ENCODE data around the gene REC8.

REC8 gene, protein sequence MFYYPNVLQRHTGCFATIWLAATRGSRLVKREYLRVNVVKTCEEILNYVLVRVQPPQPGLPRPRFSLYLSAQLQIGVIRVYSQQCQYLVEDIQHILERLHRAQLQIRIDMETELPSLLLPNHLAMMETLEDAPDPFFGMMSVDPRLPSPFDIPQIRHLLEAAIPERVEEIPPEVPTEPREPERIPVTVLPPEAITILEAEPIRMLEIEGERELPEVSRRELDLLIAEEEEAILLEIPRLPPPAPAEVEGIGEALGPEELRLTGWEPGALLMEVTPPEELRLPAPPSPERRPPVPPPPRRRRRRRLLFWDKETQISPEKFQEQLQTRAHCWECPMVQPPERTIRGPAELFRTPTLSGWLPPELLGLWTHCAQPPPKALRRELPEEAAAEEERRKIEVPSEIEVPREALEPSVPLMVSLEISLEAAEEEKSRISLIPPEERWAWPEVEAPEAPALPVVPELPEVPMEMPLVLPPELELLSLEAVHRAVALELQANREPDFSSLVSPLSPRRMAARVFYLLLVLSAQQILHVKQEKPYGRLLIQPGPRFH

DNA sequence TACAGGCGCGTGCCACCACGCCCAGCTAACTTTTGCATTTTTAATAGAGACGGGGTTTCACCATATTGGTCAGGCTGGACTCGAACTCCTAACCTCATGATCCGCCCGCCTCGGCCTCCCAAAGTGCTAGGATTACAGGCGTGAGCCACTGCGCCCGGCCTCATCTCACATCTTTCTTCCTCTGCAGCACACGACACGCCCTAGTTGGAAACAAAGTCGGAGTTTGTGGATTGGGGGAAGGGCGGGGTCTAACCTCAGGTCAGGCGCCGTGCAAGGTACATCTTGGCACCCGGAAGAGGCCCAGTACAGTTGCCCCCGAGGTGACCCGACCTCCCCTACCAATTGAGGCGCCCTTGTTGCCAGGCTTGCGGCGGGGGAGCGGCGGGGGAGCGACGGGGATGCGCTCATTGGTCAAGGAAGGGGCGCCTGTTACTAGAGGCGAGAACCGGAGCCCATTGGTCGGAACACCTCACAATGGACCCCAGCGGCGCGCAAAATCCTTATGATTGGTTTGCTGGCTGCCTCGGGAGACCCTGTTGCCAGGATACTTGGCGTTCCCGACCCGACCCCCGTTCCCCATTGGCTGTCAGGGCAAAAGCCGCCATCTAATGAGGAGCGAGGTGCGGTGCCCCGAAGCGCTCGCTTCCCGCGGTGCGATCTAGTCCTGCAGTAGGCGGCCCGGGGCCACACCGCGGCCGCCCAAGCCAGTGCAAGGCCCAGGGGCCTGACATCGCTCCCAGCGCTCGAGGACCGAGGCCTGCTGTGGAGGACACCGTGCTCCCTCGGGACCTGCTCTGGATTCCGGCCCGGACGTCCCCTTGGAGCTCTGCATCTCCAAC is at the start of gene REC8:
Gene REC8, plus strand, starts transcription at position 659 of the 839 bp plus-strand sequence. CDS start 473 bp downstream, outside the sequence.
- DNase-seq, result peak; percentile 95

DNA sequence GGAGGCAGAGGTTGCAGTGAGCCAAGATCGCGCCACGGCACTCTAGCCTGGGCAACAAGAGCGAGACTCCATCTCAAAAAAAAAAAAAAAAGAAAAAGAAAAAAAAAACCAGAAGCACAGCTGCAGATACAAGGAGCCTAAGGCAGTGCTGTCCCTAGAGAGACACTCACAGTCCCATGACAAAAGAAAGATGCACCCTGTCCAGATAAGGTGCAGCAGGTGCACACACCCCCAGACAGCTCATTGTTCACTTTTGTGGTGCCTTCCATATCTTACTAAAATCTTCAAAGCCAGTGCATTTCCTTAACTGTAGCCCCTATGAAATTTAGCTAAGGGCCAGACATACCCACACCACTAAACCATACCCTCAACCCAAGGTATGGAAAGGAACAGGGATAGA is 49.5 kb upstream of the REC8 start:
- no peak for DNase-seq

DNA sequence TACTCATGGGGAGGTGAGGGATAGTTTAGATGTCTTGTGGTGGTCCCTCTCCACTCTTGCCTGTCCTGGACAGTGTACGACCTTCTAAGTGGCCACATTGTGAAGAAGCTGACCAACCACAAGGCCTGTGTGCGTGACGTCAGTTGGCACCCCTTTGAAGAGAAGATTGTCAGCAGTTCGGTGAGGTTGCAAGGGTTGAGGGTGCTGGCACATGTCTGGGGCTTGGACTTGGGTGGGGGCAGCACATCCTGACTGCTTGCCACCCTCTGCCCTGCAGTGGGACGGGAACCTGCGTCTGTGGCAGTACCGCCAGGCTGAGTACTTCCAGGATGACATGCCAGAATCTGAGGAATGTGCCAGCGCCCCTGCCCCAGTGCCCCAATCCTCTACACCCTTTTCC is 49.0 kb upstream of the REC8 start:
- DNase-seq, result no peak

DNA sequence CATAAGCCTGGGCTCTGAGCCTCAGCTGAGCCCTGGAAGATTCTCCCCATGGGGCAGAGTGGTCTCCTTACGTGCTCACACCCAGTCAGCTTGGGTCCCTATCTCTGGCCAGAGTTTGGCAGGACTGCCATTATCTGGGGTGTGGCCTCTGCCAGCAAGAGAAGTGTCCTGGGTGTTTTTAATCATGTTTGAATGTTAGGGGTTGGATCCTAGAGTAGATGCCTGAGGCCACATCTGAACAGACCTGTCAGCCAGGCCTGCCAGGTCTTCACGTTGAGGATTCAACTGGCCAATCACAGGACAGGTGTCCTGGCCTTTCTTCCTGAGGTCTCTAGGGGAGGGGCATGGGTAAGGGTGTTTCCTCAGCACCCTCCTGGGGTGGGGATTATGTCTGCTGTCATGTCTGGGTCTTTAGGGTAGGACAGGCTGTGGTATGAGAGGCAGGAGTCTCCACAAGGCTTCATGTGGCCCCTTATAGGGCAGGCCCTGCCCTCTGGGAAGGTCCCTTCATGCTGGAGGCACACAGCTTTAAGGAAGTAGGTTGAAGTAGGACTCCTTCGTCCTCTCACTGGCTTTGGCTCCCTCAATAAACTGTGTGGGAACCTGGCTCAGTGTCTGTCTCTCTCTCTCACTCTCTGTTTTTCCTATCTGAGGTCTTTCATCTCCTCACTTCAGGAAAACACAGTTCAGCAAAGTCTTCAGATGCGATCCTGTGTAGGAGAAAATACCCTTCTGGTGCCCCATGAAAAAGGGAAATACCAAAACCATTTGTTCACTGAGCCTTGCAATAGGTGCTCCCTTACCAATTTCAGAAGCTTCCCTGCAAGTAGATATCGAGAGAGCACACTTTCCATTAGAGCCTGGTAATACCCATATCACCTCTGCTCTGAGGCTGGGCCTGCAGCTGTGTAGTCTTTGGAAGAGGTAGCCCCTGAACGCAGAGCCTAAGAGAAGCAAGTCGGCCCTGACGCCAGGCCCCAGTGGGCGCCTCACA is 48.2 kb upstream of the REC8 start:
- no peak for DNase-seq

DNA sequence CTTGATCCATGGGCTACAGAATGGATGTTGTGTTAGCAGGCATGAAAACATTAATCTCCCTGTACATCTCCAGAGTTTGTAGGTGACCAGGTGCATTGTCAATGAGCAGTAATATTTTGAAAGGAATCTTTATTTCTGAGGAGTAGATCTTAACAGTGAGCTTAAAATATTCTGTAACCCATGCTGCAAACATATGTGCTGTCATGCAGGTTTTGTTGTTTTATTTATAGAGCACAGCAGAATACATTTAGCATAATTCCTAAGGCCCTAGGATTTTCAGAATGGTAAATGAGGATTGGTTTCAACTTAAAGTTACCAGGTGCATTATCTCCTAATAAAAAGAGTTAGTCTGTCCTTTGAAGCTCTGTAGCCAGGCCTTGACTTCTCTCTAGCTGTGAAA is 44.9 kb upstream of the REC8 start:
- DNase-seq, result no peak

DNA sequence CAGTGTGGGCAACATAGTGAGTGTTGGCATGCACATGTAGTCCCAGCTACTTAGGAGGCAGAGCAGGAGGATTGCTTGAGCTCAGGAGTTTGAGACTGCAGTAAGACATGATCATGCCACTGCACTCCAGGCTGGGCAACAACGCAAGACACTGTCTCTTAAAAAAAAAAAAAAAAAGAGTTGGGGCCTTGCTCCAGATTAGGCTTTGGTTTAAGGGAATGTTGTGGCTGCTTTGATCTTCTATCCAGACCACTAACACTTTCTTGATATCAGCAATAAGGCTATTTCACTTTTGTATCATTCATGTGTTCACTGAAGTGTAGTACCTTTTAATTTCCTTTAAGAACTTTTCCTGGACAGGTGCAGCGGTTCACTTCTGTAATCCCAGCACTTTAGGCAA is 44.2 kb upstream of the REC8 start:
- DNase-seq, result no peak

DNA sequence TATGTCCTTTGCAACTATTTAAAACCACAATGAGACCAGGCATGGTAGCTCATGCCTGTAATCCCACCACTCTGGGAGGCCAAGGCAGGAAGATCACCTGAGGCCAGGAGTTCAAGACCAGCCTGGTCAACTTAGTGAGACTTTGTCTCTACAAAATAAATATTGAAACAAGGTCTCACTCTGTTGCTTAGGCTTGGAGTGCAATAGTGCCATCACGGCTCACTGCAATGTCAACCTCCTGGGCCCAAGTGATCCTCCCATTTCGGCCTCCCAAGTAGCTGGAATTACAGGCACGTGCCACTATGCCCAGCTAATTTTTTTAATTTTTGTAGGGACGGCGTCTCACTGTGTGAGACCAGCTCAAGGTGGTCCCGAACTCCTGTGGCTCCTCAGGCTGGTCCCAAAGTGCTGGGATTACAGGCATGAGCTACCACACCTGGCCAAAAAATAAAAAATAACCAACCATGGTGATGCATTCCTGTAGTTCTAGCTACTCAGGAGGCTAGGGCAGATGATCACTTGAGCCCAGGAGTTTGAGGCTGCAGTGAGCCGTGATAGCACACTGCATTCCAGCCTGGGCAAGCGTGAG is 42.4 kb upstream of the REC8 start:
- DNase-seq, result no peak

DNA sequence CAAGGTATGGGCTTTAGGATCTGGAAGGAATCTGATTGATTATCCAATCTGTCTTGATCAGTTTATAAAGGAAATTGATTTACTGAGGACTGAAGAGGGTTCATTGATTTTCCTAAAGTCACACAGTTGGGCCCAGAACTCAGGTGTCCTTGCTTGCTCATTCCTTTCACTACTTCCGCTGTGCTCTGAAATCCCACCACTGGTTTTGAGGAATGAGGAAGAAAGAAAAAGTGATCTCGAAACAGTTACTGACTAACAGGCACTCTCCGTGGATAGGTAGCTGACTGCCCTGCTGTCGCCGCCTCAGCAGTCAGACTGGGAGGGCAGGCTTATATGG is 41.5 kb upstream of the REC8 start, which contains the start of gene FITM1:
Gene FITM1, plus strand, starts transcription at position 280 of the 337 bp plus-strand sequence. CDS start 905 bp downstream, outside the sequence.
- no peak for DNase-seq

DNA sequence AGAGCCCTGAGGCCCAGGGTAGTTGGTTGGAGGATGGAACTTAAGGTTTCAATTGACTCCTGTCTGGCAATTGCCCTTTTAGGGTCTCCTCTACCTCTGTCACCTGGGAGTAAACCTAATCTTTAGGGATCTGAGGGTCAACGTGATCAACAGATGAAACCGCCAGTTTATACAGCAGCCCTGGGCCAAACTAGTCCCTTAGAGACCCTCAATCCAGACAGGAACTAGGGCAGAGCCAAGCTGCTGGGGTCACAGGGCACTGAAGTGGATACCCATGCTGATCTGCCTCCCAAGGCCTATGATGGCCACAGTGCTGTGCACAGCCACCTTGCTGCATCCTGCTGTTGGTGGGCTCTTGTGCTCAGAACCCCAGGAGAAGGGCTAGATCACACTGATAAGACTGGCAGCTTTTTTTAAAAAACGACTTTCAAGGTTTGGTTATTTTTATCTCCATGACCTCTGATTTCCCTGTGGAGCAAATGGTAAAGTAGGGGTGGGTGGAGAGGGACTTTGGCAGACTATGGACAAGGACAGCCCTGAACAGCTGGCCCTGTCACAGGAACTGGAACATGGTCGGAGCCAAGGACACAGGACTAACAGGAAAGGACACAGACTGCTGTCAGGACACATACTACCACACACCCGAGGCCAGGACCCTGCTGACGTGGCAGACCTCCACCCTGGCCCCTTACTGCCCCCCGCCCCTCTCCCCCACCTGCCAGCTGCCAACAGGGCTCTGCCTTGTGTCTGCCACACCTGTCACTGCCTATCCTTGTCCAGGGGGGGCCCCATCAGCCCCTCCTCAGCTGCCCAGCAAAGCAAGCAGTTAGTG is 40.9 kb upstream of the REC8 start:
- no peak for DNase-seq

DNA sequence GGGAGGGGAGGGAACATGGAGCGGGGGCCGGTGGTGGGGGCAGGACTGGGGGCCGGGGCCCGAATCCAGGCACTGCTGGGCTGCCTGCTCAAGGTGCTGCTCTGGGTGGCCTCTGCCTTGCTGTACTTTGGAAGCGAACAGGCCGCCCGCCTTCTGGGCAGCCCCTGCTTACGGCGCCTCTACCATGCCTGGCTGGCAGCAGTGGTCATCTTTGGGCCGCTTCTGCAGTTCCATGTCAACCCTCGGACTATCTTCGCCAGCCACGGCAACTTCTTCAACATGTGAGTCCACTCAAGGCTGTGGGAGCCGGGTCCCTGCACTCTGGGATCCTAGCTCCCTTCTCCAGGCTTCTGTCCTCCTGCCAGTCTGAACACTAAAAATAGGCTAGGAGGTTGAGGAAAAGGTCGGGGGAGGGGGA is 40.3 kb upstream of the REC8 start:
- DNase-seq, result no peak

DNA sequence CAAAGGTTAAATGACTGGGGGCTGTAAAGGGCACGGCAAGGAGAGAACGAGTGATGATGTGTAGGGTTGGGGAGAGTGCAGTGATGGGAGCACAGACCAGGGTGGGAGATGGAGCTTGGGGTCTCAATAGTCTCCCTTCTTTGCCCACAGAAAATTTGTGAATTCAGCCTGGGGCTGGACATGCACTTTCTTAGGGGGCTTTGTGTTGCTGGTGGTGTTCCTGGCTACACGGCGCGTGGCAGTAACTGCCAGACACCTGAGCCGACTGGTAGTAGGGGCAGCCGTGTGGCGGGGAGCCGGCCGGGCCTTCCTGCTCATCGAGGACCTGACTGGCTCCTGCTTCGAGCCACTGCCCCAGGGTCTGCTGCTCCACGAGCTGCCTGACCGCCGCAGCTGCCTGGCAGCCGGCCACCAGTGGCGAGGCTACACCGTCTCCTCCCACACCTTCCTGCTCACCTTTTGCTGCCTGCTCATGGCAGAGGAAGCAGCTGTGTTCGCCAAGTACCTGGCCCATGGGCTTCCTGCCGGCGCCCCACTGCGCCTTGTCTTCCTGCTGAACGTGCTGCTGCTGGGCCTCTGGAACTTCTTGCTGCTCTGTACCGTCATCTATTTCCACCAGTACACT is 39.7 kb upstream of the REC8 start:
- no peak for DNase-seq

DNA sequence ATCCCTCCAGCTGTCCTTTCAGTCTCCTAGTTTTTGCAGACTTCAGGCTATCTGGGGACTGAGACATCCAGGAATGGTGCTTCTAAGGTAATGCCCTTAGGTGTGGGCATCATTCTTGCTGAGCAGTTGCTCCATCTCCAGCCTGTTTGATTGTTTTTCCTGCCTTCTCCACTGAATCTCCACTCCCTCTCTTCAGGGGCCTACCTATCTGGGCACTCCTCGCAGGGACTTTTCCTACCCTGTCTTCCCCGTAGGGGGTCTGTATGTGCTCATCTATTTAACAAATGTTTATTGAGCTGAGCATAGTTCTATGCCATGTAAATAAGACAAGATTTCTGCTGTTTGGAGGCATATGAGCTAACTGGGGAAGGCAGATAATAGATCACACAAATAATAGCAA is 38.9 kb upstream of the REC8 start:
- DNase-seq, result no peak

DNA sequence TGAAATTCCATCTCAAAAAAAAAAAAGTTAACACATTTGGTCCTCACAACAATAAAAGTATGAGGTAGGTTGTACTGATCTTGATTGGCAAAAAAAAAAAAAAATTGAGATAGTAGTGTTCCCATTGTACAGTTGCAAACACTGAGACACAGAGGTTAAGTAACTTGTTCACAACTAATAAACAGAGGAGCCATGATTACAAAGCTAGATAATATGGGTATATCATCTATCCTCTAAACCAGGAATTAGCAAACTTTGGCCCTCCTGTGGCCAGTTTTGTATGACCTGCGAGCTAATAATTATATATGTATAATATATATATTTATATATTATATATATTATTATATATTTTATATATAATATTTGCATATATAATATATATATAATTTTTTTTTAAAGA is 38.1 kb upstream of the REC8 start:
- no peak for DNase-seq

DNA sequence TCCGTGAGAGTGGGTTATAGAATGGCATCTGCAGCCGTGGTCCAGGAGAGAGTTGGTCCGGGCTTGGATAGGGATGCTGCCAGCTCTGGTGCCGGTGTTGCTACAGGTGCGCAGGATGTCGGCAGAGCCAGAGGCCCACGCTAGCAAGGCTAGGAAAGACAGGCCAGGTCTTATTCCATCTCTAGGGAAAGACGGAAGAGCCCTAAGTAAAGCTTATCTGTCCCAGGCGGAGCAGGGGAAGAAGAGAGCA is 36.4 kb upstream of the REC8 start:
- DNase-seq, result no peak

DNA sequence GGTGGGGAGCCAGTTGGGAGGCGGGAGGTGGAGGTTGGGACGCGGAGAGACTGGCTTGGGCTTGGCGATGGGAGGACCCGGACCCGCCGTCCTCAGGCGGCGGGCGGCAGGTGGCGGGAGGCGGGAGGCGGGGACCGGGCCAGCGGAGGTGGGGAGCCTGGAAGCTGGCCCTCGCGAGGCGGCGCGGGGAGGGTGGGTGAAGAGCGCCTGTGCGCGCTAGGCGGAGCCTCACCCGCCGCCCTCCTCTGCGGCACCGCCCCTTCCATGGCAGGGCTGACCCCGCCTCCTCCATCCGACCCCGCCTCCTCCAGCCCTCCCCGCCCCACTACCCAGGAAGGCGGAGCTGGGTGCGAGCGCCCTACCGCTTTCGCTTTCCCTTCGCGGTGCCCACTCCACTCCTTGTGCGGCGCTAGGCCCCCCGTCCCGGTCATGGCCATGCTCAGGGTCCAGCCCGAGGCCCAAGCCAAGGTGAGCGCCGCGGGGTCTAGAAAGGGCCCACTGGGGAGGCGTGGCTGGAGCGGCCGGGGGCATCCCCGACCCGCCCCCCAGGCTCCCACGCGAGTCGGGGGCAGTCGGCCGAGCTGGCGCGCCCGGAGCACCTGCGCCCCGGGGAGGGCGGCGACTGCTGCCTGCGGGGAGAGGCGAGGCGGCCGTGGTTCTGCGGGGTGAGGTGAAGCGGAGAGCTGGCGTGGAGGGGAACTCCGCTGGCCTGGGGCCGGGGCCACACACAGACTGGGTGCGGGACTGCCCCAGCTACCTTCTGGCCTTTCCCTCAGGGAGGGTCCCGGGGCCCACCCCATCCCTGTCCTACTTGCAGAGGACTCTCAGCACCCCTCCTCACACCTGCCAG is 35.8 kb upstream of the REC8 start, which contains the start of gene PSME1:
Gene PSME1, plus strand, starts transcription at position 361 of the 850 bp plus-strand sequence. Its CDS starts 69 bp downstream, at position 430.
- peak; percentile 93 for DNase-seq

DNA sequence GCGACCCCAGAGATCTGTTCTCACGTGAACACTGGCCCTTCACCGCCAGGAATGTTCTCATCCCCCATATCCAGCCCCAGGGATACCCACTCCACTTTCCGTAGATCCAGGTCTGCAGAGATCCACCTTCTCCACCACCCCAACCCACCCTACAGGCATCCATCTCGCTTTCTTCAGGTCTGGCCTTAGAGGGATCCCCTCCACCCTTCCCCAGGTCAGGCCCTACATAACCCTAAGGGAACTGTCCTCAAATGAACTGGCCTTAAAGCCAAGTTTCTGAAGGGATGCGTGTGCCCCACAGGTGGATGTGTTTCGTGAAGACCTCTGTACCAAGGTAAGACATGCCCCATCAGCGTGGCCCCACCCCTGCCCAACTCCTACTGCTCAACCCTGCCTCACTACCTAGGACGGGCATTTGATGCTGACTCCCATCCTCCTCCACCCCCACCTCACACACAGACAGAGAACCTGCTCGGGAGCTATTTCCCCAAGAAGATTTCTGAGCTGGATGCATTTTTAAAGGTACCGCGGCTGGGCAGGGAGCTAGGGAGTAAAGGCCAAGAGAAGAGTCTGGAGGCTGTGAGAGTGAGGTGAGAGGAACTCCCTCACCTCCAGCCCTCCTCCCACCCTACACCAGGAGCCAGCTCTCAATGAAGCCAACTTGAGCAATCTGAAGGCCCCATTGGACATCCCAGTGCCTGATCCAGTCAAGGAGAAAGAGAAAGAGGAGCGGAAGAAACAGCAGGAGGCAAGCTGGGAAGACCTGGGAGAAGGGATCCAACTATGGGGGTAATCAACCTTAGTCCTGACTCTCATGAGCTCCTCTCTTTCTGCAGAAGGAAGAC is 35.0 kb upstream of the REC8 start:
- DNase-seq, result no peak

DNA sequence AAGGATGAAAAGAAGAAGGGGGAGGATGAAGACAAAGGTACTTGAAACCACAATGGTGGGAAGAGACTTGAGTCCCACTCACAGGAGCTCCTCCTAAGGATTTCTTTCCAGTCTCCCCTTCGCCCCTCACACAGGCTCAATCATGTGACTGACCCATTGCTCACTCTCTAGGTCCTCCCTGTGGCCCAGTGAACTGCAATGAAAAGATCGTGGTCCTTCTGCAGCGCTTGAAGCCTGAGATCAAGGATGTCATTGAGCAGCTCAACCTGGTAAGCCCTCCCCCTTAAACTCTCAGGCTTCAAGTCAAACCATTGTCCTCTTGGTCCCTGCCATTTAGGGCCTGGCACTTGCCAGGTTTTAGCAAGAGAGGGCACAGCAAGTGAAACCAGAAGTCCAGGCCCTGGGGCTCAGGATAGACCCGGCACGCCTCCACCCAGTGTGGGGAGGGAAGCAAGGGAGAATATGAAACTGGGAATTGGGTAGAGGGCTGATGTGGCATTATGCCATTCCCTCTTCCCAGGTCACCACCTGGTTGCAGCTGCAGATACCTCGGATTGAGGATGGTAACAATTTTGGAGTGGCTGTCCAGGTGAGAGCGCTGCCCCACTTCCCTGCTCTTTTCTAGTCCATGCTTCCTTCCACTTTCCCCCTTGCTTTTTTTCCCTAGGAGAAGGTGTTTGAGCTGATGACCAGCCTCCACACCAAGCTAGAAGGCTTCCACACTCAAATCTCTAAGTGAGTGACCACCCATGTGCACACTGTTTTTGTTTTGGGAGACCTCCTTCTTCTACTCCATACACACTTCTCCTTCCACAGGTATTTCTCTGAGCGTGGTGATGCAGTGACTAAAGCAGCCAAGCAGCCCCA is 34.1 kb upstream of the REC8 start:
- no peak for DNase-seq
